Activated CD8-positive, alpha-beta memory T cell treated with anti-CD3 and anti-CD28 coated beads for 48 hours (primary cell): ENCODE measurements around the gene PLEKHB2.
"Not testable (repeated sequence)": the region's sequence is repeated elsewhere in the genome, so short reads cannot be mapped to it uniquely, and the experiment has no call there.

Experiments
- DNase-seq, 3 experiments: peaks; one replicate each; pipeline ENCODE4 v3.0.0-alpha.2; 2020; ENCODE audit warnings: low read depth in 2 of 3, low spot score in 2 of 3

The PLEKHB2 gene

DNA sequence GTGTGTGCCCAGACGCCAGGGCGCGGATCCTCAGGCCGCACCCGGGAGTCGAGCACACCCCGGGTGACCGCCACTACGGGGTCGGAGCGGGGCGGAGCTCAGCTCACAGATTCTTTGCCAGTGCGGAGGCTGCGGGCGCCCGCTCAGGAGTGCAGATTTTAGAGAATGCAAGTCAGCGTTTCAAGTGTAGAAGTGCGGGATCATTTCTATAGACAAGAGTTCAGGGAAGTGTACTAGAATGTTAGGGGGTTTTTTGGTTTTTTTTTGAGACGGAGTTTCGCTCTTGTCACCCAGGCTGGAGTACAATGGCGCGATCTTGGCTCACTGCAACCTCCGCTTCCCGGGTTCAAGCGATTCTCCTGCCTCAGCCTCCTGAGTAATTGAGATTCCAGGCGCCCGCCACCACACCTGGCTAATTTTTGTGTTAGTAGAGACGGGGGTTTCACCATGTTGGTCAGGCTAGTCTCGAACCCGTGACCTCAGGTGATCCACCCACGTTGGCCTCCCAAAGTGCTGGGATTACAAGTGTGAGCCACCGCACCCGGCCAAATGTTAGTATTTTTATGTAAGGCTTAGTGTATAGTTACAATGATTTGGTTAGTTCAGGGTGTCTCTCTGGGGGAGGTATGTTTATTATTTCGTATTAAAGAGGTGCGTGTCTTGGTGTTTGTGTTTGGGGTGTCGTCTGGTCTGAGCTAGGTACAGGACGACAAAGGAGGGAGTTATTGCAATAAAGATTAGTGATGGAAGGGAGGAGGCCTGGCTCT is 11.3 kb upstream of the PLEKHB2 start:
- peak in 1 of 3 experiments; percentile 16 for DNase-seq

DNA sequence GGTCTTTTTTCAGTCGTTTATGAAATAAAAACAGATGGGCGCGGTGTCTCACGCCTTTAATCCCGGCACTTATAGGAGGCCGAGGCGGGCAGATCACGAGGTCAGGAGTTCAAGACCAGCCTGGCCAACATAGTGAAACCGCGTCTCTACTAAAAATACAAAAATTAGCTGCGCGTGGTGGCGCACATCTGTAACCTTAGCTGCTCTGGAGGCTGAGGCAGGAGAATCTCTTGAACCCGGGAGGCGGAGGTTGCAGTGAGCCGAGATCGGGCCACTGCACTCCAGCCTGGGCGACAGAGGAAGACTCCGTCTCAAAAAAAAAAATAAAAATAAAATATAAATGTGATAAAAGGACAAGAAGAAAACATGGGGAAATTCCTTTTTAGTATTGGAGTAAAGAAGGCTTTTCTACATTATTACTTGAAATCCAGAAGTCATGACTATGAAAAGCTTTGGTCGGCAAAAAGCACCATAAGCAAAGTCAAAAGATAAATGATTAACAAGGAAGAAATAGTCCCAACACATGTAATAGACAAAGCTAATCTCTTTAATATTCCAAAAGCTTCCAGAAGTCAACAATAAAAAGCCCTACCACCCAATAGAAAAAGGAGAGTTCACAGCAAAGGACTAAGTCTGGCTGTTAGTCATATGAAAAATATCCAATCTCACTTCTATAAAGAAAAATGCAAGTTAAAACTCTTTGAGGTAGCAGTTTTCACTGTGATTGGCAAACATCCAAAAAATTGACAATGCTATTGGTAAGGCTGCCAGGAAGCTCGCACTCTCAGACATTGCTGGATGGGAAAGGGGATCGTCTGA is 10.5 kb upstream of the PLEKHB2 start:
- DNase-seq, result no peak

DNA sequence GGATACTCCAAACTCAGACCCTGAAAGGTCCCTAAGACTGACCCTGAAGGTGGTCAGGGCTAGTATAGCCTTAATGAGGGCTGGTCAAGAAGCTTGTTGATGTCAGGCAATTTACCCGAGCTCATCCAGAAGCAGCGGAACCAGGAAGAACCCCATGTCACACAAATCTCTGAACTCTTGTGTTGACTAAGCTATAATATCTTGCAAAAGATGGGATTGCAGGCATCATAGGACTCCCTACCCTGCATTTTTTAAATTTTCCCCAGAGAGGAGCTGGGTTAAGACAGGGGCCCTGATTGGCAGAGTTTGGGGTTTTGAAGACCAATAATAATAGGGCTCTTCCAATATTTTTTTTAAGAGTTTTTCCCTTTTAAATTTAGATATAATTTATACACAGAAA is 2.0 kb upstream of the PLEKHB2 start:
- no peak for DNase-seq

DNA sequence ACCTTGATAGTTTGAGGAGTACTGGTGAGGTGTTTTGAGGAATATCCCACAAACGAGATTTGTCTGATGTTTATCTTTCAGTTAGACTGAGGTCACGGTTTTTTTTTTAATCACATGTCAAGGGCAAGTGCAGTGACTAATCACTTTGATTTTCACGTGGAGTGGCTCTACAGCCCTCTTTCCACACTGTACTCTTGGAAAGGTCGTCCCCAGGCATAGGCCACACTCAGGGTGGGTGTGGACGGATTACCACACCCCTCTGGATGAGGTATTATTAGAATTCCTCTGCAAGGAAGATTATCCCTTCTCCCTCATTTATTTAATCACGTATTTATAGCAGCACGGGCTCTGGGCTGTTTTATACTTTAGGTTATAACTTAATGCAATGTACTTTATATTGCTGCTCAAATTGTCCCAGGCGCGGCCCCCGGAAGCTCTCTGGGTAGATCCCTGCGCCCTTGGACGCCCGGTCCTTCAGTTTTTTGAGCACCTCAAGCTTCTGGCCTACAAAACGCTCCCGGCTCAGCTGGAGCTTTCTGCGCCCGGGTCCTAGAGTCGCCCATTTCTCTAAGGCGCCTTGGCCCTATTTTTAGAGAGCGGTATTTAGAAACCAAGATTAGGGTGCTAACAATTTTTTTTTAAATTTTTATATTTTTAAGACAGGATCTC is 515 bp upstream of the PLEKHB2 start:
- no peak for DNase-seq

DNA sequence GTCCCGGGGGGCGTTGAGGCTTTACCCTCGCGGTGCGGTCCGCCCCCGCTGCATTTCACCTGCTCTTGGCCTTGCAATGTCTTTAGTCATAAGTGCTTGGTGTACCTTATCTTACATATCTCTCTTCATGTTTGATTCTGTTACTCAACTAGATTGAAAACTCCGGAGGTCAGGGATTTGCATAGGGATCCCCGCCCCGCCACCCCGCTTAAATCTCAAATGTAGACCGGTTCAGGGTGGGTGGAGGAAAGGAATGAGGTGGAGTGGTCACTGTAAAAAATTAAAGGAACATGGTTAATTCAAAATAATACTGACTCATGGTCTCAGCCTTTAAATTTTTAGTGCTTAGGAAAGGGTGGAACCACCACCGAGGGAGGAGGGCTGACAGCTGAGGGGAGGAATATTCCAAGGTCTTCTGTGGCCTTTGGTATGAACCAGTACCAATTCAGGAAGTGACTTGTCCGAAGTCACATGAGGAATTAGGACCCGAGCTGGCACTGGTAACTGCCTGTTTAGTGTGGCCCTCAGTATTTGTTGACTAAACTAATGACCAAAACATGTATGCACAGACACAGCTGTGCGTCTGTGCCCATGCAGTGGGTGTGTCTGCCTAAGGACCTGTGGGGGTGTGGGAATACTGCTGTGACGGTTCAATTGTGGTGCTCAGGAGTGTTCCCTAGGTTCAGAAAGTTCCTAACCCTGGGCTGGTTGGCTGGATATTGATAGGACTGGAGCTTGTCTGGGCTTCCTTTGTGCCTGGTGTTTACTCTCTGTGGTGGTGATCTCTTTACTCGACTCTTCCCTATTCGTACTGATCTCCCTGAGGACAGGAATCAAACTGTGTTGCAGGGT is 1.0 kb downstream of the PLEKHB2 start:
- DNase-seq, result peak in 1 of 3 experiments; percentile 29

DNA sequence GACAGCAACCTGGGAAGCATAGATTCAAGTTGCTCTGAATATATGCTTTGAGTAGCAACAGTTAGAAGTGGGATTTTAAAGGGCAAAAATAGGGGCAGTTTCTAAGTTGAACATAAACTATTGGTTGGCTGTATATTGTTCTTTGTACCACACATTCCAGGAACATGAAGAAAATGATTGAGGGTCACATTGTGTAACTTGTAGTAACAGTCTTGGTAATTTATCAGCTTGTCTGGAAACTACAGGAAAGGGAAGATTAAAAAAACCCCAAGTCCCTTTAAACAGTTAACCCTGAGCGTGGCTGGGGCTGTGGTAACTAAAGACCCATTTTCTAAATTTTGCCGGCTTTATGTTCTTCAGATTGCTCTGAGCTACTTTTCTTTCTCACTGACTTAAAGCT is 7.4 kb downstream of the PLEKHB2 start:
- no peak for DNase-seq

DNA sequence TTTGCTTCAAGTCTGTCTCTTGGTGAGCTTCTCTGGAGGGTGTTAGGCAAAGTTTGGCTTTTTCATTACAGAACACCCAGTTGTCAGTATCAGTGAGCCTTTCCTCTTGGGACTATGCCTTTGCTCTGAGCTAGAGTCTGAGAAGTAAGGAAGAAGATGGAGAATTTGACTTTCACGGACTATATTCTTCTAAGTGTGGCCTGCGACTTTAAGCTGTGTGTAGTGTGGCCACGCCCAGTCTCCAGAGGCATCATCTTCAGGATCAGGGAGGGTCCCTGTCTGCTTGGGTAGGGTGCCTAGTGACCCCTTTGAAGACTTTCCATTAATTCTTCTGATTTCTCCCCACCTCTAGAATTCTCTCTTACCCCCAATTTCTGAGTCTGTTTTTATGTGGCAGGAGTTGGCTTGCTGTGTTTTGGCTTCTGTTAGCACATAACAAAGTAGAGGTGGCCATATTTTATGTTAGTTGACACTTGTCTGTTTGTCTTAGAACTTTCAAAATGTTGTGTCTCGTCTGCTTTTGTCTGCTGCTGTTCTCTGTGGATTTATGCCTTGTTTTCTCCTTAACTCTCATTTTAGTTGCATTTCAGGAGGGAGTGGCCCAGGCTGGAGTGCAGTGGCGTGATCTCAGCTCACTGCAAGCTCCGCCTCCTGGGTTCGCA is 8.6 kb downstream of the PLEKHB2 start:
- no peak for DNase-seq

DNA sequence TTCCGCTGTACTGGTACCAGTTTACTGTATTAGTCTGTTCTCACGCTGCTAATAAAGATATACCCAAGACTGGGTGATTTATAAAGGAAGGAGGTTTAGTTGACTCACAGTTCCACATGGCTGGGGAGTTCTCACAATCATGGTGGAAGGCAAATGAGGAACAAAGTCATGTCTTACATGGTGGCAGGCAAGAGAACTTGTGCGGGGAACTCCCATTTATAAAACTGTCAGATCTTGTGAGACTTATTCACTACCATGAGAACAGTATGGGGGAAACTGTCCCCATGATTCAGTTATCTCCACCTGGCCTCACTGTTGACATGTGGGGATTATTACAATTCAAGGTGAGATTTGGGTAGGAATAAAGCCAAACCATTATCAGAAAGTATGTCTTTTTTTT is 9.8 kb downstream of the PLEKHB2 start:
- not testable (repeated sequence) for DNase-seq

DNA sequence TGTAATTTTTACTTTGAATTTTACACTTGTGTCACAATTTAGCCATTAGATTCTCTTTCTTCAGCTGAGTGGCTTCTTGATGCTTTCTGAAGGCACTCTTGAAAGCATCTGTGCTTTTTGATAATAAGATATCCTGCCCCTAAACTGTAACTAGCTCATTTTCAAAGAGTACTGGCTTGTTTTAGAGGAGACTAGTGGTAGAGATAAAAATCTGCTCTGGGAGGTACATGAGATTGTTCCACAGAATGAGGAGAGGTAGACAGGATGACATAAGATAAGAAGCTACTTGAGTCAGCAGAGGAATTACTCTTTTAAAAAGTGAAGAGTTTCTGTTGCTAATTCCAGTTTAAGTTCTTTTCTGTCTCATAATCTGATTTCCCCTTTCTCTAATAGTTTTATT is 10.6 kb downstream of the PLEKHB2 start:
- no peak for DNase-seq

DNA sequence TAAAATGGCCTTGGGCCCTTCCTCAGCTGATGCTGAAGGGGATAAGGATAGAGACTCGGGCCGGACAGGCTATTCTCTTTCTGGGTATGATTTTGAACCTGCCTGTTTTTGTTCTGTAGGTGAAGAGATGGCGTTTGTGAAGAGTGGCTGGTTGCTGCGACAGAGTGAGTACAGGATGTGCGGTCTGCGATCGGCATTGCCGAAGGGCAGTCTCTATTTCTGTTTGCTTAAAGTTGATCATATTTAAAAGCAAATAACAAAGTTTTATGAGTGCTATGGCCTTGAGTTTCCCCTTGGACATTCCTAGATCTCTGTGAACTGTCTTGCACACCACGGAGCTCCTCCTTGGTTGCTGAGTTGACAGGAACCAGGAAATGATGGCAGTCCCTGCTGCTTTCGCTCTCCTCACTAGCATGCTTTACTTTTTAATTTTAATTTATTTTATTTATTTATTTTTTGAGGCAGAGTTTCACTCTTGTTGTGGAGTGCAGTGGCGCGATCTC is 15.7 kb downstream of the PLEKHB2 start:
- DNase-seq, result no peak

DNA sequence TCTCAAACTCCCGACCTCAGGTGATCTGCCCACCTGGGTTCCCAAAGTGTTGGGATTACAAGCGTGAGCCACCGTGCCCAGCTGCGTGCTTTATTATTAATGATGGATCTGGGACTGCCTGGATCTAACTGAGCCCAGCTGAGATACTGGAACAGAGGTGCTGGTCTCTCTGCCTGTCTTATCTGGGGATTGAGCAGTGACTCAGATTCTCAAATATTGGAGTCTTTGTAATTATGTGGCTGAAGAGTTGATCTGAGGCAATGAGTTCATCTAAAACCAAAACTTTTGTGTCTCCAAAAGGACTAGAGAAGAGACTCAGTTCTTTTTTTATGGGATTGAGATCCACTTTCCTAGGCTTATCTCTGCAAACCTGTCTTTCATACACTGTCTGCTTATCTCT is 16.3 kb downstream of the PLEKHB2 start:
- DNase-seq, result no peak

DNA sequence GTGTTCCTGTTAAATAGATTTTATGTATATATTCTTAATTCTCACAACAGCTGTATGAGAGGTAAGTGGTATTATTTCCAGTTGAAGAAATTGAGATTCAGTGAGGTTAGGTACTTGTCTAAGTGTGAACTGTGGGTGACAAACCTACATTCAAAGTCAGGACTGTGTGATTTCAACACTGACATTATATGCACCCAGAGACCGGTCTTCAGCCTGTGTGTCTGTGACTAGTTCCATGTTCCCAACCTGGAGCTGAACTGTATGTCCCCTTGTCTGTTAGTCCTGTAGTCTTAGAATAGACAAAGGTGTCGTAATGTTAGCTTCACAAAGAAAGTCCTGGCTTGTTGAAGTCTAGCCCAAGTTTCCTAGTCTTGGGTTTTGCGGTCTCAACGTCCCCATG is 17.4 kb downstream of the PLEKHB2 start:
- DNase-seq, result no peak

DNA sequence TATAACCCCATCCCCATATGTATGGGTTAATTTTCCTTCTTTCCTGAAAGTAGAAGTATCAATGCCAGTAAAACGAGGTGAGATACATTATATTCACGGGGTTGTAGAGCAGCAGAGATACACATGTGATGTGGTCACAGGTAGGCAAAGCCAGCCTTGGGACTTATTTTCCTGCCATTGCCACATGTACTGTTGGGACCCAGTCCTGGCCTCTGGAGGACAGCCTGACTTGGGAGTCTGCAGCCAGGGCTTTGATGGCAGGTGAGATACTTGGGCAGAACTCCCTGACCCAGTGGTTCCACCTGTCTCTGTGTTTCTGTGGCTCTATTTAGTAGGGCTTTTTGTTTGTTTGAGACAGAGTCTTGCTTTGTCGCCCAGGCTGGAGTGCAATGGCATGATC is 18.1 kb downstream of the PLEKHB2 start:
- DNase-seq, result no peak

DNA sequence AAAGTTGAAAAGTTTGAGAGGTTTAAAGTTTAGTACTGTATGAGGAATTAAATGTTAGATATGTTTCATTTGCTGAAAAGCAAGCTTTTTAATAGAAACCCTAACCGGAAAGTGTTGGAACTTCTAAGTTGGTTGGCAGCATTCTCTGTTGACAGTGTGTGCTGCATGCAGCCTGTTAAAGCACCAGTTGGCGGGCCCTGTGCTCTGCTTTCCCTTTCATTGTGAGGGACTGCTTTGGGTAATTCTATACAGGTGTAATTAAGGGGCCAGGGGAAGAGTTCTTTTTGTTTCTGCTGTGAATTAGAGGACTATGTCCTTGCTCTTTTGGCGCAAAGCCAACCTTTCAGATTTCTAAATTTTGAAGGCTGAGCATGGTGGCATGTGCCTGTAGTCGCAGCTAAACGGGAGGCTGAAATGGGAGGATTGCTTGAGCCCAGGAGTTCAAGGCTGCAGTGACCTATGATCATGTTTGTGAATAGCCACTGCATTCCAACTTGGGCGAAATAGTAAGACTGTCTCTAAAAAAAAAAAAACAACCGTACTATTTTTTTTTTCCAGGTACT is 20.1 kb downstream of the PLEKHB2 start:
- DNase-seq, result no peak

DNA sequence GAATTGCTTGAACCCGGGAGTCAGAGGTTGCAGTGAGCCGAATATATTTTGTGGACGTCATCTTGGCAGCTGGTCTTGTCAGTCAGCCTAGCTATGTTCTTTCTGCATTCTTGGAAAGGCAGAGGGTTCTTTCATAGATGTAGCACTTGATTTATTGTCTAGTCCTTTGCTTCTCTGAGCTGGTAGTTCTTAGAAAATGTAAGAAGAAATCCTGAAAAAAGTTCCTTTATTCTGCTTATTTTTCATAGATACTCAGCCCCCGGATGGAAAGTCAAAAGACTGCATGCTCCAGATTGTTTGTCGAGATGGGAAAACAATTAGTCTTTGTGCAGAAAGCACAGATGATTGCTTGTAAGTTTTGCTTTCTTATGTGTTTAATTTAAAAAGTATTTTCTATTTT is 21.3 kb downstream of the PLEKHB2 start:
- DNase-seq, result no peak

DNA sequence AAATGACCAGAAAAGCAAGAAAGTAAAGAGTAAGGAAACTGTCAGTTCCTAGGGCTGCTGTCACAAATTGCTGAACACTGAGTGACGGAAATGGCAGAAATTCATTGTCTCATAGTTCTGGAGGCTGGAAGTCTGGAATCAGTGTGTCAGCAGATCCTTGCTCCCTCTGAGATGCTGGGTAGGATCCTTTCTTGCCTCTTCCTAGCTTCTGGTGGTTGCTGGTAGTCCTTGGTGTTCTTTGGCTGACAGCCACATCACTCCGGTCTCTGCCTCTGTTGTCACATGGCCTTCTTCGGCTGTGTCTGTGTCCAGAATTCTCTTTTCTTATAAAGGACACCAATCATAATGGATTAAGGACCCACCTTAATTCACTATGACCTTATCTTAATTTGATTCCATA is 21.9 kb downstream of the PLEKHB2 start:
- DNase-seq, result no peak

DNA sequence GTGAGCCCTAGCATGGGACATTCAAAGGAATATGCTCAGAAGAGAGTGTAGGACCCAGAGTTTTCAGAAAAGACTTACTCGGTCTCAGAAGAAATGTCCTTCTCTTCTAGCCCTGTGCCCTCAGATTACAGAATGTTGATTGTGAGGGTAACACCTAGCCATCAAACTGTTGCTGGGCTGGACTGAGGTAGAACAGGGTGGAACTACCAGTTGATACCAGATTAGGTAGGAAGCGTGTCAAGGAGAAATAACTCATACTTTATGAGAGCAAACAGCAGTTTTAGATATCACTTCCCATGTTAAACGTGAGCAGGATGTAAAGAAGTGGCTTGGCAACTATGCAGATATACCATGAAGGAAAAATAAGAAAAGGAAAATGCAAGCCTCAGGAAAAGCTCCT is 22.8 kb downstream of the PLEKHB2 start:
- no peak for DNase-seq

DNA sequence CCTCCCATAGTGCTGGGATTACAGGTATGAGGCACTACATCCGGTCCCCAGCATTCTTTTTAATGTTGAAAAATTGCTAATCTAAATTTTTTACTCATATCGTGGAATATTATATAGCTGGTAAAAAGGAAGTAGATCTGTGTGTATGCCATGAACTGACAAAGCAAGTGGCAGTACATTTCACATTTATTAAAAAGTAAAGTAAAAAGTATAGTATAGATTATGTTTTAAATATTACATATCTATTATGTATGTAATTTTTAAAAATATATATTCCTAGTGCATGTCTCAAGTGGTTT is 25.1 kb downstream of the PLEKHB2 start:
- no peak for DNase-seq

DNA sequence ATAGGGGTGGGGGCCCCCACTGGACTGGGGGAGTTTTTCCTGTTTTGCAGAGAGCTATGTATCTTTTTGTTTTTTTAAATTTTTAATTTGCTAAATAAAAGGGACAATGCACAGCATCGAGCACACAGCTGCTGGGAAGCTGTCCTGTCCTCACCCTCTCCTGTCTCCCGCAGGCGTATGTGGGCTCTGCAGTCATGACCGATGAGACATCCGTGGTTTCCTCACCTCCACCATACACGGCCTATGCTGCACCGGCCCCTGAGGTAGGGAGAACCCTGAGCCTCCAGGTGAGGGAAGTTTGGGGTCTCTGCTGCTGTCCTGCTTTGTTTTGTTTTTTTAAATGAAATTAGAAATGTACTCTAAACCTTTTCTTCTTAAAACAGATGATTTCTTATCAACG is 27.6 kb downstream of the PLEKHB2 start:
- DNase-seq, result no peak

DNA sequence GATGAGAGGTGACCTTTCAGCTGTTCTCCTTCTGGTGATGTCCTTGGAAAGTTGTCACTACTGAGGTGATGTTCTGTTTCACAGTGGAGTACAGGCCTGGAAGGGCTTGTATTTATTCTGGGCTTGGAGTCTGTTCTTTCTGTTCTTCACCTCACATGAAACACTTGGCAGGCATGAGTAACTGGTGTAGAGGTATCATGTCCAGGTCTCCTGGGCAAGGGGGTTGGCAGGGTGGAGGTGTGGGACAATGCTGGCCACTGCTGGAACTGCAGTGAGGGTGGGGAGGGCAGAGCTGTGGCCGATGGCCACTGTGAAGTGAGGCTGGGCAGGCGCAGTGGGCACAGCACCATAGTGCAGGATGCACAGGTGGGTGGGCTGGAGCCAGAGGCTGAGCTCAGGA is 35.4 kb downstream of the PLEKHB2 start:
- DNase-seq, result no peak
